Epithelial cell of proximal tubule (primary cell): ENCODE results near the gene GPSM1. TPM values are rescaled to one million over a fixed set of nuclear protein-coding genes. Genes with fewer than 3 reads are reported as not detected.

Experiments
- DNase-seq: peaks from one replicate; pipeline ENCODE4 v3.0.0-alpha.2; 2011; ENCODE audit warnings: low read depth
- H3K4me3 ChIP-seq: 2 replicates; pipeline ENCODE4 v1.5.1; 2011; ENCODE audit warnings: low read depth, mild to moderate bottlenecking, low read length
- CTCF ChIP-seq: conservative IDR thresholded peaks from 2 replicates; pipeline ENCODE4 v1.5.1; 2012; ENCODE audit warnings: low read depth, mild to moderate bottlenecking, low read length
- total RNA-seq: library from RNA; depleted of rRNA; stranded (reverse); fragments of >200 nt; gene quantifications from 2 replicates; pipeline ENCODE4 v1.2.3, GENCODE V29; 2015

The GPSM1 gene
- total RNA-seq, 1 donor from 2014 or later: 28.2 TPM

GRCh38 chr9:136374183-136374575 lies 46.8 kb downstream of the GPSM1 start:
- H3K4me3 ChIP-seq: no peak overlapping the region
- no peak for DNase-seq
- no peak for TF ChIP-seq CTCF

- no peak for DNase-seq
- TF ChIP-seq CTCF: no peak
Measured at GRCh38 chr9:136375096-136375495, 47.8 kb downstream of the GPSM1 start.

GRCh38 chr9:136376457-136376856 lies 49.1 kb downstream of the GPSM1 start:
- no peak overlapping the region for H3K4me3 ChIP-seq
- TF ChIP-seq CTCF: no peak
- DNase-seq: no peak

More at GRCh38 chr9:136375096-136375495, 47.8 kb downstream of the GPSM1 start:
- no peak overlapping the region for H3K4me3 ChIP-seq

GRCh38 chr9:136377341-136378169 lies 50.2 kb downstream of the GPSM1 start:
- DNase-seq: no peak
- TF ChIP-seq CTCF: no peak

GRCh38 chr9:136378170-136379002 lies 51.0 kb downstream of the GPSM1 start:
- no peak for DNase-seq
- H3K4me3 ChIP-seq: no peak overlapping the region
- no peak for TF ChIP-seq CTCF

More at GRCh38 chr9:136377341-136378169, 50.2 kb downstream of the GPSM1 start:
- H3K4me3 ChIP-seq: no peak overlapping the region

- no peak for DNase-seq
- no peak overlapping the region for H3K4me3 ChIP-seq
- no peak for TF ChIP-seq CTCF
Measured at GRCh38 chr9:136379003-136379287, 51.6 kb downstream of the GPSM1 start.
